Ishikawa (cell line): ENCODE measurements around the gene C11orf68.

Experiments used
- CREB1 ChIP-seq: IDR thresholded peaks from 2 replicates; pipeline ENCODE4 v1.6.1; 2012; ENCODE audit warnings: low read depth
- EGR1 ChIP-seq: IDR thresholded peaks from 2 replicates; pipeline ENCODE4 v1.6.1; 2012
- EP300 ChIP-seq: IDR thresholded peaks from 2 replicates; pipeline ENCODE4 v1.6.1; 2012; ENCODE audit warnings: borderline replicate concordance
- FOXM1 ChIP-seq: IDR thresholded peaks from 2 replicates; pipeline ENCODE4 v1.6.1; 2012; ENCODE audit warnings: low read depth, borderline replicate concordance
- NFIC ChIP-seq: IDR thresholded peaks from 2 replicates; pipeline ENCODE4 v1.6.1; 2012
- RAD21 ChIP-seq: IDR thresholded peaks from 2 replicates; pipeline ENCODE4 v1.6.1; 2012; ENCODE audit warnings: low read depth
- TAF1 ChIP-seq: IDR thresholded peaks from 2 replicates; pipeline ENCODE4 v1.6.1; 2012; ENCODE audit warnings: low read depth, mild to moderate bottlenecking
- TCF12 ChIP-seq: IDR thresholded peaks from 2 replicates; pipeline ENCODE4 v1.6.1; 2012; ENCODE audit warnings: low read depth
- TEAD4 ChIP-seq: IDR thresholded peaks from 2 replicates; pipeline ENCODE4 v1.6.1; 2012
- YY1 ChIP-seq: IDR thresholded peaks from 2 replicates; pipeline ENCODE4 v1.6.1; 2012; ENCODE audit warnings: low read depth
- ZBTB7A ChIP-seq: IDR thresholded peaks from 2 replicates; pipeline ENCODE4 v1.6.1; 2012; ENCODE audit warnings: low read depth
- TF ChIP-seq, protein P1 (sequence below): IDR thresholded peaks from 2 replicates; pipeline ENCODE4 v1.6.1; 2012
- TF ChIP-seq, protein P2 (sequence below): IDR thresholded peaks from 2 replicates; pipeline ENCODE4 v1.6.1; 2012; ENCODE audit warnings: low read depth, mild to moderate bottlenecking
- TF ChIP-seq, protein P3 (sequence below): IDR thresholded peaks from 2 replicates; pipeline ENCODE4 v1.6.1; 2012

C11orf68 gene

DNA sequence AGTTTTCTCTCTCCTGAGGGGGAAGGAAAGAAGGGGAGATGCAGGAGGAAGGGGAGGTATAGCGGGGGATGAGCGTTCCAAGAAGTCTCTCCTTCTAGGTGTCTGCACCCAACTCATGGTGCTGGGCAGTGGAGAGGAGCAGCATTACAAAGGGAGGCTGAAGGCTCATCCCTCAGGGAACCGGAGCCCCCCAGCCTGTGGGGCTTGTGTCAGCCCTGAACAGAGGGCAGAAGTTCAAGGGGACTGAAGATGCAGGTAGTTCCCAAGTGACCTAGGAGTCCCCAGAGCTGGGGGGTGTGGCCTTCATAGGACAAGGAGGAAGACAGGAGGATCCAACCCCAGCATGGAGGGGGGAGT is 1.8 kb downstream of the C11orf68 start:
- no peak for TF ChIP-seq TAF1
- TF ChIP-seq ZBTB7A: no peak
- TF ChIP-seq, protein P1, sequence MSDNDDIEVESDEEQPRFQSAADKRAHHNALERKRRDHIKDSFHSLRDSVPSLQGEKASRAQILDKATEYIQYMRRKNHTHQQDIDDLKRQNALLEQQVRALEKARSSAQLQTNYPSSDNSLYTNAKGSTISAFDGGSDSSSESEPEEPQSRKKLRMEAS: no peak
- TF ChIP-seq YY1: no peak
- no peak for TF ChIP-seq RAD21
- no peak for TF ChIP-seq FOXM1
- TF ChIP-seq, protein P2, sequence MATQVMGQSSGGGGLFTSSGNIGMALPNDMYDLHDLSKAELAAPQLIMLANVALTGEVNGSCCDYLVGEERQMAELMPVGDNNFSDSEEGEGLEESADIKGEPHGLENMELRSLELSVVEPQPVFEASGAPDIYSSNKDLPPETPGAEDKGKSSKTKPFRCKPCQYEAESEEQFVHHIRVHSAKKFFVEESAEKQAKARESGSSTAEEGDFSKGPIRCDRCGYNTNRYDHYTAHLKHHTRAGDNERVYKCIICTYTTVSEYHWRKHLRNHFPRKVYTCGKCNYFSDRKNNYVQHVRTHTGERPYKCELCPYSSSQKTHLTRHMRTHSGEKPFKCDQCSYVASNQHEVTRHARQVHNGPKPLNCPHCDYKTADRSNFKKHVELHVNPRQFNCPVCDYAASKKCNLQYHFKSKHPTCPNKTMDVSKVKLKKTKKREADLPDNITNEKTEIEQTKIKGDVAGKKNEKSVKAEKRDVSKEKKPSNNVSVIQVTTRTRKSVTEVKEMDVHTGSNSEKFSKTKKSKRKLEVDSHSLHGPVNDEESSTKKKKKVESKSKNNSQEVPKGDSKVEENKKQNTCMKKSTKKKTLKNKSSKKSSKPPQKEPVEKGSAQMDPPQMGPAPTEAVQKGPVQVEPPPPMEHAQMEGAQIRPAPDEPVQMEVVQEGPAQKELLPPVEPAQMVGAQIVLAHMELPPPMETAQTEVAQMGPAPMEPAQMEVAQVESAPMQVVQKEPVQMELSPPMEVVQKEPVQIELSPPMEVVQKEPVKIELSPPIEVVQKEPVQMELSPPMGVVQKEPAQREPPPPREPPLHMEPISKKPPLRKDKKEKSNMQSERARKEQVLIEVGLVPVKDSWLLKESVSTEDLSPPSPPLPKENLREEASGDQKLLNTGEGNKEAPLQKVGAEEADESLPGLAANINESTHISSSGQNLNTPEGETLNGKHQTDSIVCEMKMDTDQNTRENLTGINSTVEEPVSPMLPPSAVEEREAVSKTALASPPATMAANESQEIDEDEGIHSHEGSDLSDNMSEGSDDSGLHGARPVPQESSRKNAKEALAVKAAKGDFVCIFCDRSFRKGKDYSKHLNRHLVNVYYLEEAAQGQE: no peak
- TF ChIP-seq EP300: no peak
- no peak for TF ChIP-seq TCF12

DNA sequence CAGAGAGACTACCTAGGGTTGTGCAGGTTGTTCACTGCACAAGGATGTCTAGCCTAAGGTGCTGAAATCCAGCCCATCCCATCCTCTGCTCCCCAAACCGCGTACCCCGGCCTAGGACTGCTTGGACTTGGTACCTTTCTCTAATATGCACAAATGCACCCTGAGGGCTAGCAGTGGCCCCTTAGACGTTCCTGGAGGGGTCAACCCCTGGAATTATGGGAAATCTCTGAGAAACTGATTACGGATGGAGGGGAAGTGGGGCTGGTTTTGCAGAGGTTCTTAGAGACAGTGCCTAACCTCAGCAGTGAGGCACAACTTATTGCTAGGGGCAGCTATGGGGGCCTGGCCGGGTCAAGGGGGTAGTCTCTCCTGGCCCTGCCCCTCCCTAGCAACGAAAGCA is 2.5 kb downstream of the C11orf68 start:
- TF ChIP-seq, protein P2: no peak
- TF ChIP-seq YY1 (no peak), EP300 (no peak), TEAD4 (no peak), RAD21 (no peak), TAF1 (no peak), TCF12 (no peak), FOXM1 (no peak), EGR1 (no peak), CREB1 (no peak)
- TF ChIP-seq, protein P3, sequence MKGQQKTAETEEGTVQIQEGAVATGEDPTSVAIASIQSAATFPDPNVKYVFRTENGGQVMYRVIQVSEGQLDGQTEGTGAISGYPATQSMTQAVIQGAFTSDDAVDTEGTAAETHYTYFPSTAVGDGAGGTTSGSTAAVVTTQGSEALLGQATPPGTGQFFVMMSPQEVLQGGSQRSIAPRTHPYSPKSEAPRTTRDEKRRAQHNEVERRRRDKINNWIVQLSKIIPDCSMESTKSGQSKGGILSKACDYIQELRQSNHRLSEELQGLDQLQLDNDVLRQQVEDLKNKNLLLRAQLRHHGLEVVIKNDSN: no peak

DNA sequence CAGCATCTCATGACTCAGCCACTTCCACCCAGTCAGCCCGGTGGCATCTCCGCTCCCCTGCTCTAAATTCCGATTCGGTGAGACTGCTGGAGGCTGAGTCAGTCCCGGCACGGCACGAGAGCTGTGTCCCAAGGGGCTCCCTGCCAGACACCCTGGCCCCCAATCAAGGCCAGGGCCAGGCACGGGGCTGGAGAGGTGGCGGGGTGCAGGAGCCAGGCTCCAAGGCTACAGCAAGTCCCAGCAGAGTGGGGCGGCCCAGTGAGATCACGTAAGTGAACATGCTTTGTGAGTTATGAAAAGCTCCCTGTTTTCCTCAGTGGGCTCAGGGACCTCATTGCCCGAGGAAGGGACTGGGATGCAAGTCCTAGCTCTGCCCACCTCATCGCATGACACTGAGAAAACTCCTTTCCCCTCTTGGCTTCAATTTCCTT is 3.0 kb downstream of the C11orf68 start:
- TF ChIP-seq RAD21 (no peak), EP300 (peak; percentile 83), TEAD4 (peak; percentile 91), FOXM1 (0 out of 2 replicates have a peak, but pooled peaks have one; percentile 29), TCF12 (peak; percentile 84), NFIC (peak; percentile 71), CREB1 (no peak)
- TF ChIP-seq, protein P1: 0 out of 2 replicates have a peak, but pooled peaks have one; percentile 47

DNA sequence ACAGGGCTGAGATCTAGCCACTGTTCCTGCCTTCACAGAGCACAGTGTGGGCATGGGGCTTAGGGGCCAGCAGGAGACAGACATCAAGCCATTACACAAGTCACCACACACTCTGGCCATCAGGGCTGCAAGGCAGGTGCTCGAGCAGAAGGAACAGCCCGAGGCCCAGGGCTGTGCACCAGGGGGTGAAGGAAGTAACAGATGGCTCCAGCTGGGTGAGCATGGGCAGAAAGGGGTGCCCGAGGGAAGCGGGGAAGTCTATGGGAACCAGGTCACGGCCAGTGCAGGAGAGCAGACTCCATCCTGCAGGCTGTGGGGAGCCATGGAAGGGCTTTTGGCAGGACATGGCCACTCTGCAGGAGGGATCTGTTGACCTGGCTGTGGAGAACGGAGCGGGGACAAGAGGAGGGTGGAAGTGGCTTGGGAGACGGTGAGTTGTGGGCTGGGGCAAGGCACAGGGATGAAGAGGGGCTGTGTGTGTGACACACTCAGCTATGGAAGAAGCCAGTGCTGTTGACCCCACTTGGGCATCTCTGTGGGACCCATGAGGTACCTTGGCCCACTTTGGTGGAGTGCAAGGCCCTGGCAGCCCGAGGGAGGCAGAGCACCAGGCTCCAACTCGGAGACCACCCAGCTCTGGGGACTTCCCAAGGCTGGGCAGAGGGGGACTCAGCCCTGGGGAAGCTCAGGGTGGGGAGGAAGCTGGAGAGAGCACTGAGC is 3.6 kb downstream of the C11orf68 start:
- no peak for TF ChIP-seq TCF12
- TF ChIP-seq ZBTB7A: peak; percentile 66; the same call in 1 of the 2 replicates

DNA sequence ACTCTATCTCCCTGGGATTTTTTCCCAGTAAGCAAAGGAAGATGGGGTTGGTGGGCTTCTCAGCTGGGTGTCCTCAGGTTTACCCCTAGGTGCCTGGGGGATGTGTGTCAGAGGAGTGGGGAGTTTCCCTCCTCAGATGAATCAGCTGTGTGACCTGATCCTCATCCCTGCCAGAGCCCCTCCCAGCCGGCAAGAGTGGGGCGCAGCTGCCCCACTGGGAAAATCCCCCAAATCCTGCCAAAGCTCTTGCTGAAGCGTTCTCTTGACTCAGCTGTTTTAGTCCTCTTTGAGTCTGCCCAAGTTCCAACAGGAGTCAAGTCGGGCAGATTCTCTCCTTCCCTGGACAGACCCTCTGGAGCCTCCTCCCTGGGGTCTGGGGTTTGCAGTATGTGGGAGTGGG is 6.0 kb downstream of the C11orf68 start:
- TF ChIP-seq, protein P2: no peak
- TF ChIP-seq EP300 (no peak), YY1 (no peak), EGR1 (no peak), RAD21 (no peak), TEAD4 (no peak)
